HG03575 (cell line): ENCODE data around the gene GPR31.

ENCODE experiments used
- ATAC-seq: cut with Tn5 transposase; IDR thresholded peaks from one replicate; pipeline ENCODE4 v1.9.1; 2021; ENCODE audit not compliant: unreplicated experiment, insufficient number of reproducible peaks, low FRiP score; ENCODE audit errors: extremely low read depth

The GPR31 gene

GRCh38 chr6:167122827-167123657 is 34.7 kb downstream of the GPR31 start, which contains the start of gene CCR6:
CCR6 (plus strand) TSS chr6:167123096; CDS start chr6:167136135, 13,039 bp downstream.
- ATAC-seq, result no peak

DNA sequence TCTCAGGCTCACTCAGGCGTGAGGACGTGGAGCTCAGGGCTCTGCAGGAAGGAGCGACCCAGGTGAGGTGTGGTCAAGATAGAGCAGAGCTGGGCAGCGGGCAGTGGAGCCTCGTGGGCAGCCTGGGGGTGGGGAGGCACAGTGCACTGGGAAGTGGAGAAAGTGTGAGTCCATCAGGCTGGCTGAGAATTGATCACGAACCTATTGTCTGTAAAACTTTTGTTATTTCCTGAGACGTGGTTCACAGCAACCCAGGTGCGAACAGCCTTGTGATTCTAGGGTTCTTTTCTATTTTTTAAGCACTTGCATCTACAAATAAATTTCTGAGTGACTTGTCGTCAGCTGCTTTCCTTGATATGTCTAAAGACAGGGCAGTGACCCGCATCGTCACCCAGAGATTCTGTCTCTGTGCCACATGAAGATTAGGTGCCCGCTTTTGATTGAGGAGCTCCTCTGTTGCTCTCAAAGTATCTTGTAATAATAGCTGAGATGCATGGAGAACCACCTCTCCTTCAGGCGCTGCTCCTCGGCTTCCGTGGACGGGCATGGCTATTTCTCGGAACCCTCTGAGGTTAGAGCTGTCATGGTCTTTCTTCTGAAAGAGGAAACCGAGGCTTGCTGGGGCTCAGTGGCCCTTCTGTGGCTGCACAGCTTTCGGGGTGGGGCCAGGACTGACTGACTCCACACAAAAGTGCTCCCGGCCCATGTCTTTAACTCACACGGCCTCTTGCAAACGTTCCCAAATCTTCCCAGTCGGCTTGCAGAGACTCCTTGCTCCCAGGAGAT is 35.5 kb downstream of the GPR31 start:
- no peak for ATAC-seq

DNA sequence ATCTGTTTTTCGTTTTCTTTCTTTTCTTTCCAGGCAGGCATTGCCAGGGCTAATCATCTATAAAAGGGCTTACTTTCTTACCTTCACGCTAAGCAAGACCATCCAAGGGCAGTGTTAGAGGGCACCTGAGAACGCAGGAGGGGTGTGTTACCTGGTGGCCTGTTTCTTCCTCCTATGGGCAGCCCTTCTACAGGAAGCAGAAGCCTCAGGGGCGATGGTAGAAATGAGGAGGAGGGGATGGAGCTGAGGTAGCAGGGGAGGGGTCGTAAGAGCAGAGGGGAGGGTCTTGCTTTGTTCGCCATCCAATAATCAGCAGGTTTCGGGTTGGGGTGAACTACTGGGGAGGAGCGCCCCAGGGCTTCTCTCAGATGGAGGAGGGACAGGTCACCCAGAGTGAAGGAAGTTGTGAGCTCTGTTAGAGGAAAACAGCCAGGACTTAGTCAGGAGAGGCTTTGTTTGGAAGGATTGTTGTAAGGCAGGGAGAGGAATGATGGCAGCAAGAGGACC is 36.4 kb downstream of the GPR31 start:
- no peak for ATAC-seq

- ATAC-seq, result no peak
Observed at GRCh38 chr6:167120583-167120903, 37.2 kb downstream of the GPR31 start.

- no peak for ATAC-seq
Observed at GRCh38 chr6:167119670-167120582, 37.9 kb downstream of the GPR31 start.

- ATAC-seq, result no peak
Observed at GRCh38 chr6:167118839-167119238, 38.9 kb downstream of the GPR31 start.

GRCh38 chr6:167118006-167118405 is 39.8 kb downstream of the GPR31 start:
- no peak for ATAC-seq

DNA sequence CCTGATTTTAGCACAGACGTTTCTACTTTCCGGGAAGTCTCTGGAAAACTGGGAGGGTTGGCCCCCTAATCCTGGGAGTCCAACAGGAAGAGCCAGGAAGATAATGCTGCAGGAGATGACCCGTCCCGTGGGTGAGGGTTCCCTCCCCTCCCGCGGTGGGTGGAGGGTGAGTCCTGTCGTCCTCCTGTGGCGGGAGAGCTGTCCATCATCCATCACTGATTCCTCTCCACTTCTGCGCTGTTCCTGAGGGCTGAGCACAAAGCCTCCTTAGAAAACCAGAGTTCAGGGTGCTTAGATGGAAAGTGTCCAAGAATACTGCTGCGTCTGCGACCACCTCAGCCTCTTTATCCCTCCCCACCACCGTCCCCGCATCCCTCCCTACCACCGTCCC is 40.9 kb downstream of the GPR31 start:
- no peak for ATAC-seq

DNA sequence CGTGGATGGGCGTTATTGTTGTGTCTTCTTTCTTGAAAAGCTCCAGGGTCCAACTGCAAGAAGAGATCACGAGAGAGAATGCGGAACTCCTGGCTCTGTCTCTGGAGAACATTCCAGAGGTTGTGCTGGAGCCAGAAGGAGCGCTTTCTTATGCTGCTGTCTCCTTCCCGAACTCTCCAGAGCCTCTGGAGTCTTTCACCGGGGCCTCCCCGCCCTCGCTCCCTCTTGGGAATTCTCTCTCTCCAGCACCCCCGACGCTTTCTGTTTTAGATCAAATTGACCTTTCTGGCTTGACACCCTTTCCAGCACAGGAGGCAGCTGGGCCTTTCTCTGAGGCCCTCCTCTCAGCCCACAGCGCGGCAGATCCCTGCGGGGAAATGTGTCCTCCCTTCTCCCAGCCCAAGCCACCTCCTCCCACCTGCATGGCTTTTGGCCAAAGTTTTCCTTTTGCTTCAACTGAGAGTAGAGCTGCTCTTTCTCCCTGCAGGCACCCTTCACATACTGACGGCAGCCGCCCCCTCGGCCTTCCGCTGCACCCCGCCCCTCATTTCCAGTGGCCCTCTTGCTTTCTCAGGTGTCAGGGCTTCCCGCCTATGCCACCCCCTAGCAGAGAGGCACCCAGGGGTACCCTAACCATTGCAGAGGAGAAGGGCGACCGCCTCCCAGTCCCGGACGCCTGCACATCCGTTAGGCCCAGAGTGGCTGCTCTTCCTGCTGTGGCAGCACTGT is 41.5 kb downstream of the GPR31 start:
- ATAC-seq, result no peak

GRCh38 chr6:167115054-167115453 is 42.7 kb downstream of the GPR31 start:
- no peak for ATAC-seq

DNA sequence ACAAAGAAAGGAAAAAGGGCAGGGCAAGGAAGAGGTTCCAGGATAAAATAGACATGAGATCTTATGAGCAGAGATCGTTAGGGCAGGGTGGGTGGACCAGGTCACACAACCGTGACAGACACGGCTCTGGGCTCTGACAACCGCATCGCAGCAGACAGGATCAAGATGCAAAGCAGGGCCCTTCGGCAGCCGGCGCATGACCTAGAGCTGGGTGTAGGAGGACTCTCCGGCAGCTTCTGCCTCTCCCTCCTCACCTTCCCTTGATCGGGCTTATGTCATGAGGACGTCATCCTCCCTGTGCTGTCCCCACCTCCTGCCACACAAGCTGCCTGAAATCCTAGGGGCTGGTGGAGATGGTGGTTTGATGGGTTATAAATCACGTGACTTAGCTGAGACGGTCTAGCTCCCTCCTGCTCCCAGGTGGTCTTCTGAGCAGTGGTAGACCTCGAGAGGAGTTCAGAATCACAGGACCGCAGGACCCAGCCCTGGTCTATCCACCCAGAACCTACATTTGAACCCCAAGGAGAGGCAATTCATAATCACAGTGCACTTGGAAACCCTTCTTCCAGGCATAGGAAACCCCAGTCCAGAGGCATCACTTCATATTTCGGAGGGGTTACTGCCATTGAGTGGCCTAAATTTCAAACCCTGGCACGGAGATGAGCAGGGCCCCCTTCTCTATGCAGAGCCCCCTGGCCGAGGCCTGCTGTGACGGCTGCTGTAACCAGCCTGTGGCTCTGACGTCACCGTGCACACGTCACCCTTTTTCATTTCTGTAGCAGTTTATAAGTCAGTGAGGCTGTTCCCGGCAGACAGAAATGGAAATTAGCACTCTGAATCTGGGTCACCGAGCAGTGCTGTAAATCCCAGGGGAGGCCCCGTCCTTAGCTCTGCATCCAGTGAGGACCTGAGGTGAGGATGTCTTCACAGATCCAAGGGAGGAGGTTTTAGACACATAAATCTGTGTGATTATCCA is 43.6 kb downstream of the GPR31 start:
- ATAC-seq, result peak; percentile 53

DNA sequence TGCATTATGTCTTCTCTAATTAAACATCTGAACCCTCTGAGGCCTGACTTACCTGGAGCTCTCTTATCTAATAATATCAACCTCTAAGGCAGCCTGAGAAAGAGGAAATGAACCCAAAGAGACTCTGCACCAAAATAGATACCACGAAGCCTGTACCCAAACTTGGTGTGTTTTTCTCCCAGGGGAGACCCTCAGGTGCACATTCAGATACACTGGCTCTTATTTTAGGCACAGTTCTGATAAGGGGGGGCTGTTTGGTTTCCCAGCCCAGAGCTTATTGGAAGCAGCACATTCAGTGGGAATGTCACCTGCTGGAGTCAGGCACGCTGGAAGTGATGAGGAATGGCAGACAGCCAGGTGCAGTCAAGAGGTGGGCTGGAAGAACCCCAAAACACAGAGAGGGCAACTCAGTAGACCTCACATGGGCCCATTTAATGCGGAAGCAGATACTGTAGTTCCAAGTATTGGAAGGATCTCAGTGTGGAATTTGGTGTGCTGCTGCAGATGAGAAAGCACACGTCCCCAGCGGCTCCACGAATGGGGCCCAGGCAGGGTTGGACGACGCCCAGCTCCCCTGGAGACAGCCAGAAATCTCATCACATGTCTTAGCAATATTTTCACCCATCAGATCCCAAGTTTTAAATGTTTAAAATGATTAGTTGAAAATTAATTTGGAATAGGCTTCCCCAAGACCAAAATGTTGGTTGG is 44.6 kb downstream of the GPR31 start:
- peak; percentile 46 for ATAC-seq

GRCh38 chr6:167112421-167112820 is 45.4 kb downstream of the GPR31 start:
- no peak for ATAC-seq

GRCh38 chr6:167111597-167111996 is 46.2 kb downstream of the GPR31 start:
- ATAC-seq, result no peak

GRCh38 chr6:167109651-167110050 is 48.1 kb downstream of the GPR31 start:
- no peak for ATAC-seq

DNA sequence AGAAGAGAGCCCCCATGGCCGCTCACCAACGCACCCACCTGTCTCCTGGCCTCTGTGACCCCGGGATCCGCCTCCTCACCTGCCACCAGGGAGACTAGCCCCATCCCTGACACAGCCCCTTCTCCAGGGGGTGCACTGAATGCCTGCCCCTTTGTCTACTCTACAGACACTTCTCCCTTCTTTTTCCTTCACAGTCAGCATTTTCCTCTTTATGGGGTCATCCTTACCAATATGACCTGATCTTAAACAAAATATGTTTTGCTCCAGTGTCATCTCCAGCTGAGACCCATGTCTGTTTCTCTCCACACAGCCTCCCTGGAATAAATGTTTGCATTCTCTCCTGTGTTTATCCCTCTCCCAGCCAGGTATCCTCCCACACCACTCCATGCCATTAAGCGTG is 49.5 kb downstream of the GPR31 start:
- ATAC-seq, result no peak

GRCh38 chr6:167107787-167108186 is 50.0 kb downstream of the GPR31 start:
- no peak for ATAC-seq
